Regular cardiac myocyte (primary cell): ENCODE results near the gene CT45A9. TPM values are rescaled to one million over a fixed set of nuclear protein-coding genes. Genes with fewer than 3 reads are reported as not detected.

Source experiments
- total RNA-seq: library from RNA; depleted of rRNA; stranded (reverse); fragments of >200 nt; gene quantifications from 2 replicates; pipeline ENCODE4 v1.2.3, GENCODE V29; 2014

CT45A9 gene, protein sequence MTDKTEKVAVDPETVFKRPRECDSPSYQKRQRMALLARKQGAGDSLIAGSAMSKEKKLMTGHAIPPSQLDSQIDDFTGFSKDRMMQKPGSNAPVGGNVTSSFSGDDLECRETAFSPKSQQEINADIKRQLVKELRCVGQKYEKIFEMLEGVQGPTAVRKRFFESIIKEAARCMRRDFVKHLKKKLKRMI
- total RNA-seq, result not detected in 2 replicates

DNA sequence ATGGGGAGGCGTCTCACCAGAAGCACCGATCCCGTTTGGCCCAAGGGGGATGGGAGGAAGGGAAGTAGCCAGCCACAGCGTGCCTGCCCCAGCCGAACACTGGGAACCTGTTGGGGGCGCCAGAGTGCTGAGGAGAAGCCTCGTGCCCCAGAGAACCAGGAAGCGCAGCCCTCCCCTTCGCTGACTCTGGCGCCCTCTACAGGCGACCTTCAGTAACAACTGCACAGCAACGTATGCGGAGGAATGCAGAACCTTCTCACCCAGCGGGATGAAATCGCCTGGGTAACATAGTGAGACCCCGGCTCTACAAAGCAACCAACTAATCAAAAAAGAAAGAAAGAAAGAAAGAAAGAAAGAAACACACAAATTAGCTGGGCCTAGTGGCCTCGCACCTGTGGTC is at the start of gene CT45A9:
CT45A9 (minus strand) TSS at position 101 of the 400 bp plus-strand sequence. CDS start 3,751 bp downstream, outside the sequence.

DNA sequence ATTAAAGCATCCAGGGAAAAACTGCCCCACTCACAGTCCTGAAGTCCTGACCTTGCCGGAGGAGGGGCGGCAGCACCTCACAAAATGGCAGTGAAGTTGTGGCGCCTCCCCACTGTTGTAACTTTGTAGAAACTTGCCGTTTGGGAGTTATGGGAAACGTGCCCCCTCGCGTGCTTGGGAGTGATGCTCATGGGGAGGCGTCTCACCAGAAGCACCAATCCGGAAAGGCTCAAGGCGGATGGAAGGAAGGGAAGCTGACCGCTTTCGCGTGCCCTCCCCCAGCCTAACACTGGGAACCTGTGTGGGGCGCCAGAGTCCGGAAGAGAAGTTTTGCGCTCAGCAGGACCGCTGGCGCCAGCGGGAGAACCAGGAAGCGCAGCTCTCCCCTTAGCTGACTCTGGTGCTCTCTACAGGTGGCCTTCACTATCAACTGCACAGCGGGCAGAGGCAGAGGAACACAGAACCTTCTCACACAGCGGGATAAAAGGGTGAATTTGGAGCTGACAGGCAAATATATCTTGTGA is 21.7 kb upstream of the CT45A9 start, which contains the start of the genes CT45A10 and SAGE1:
CT45A10 (minus strand) TSS at position 151 of the 524 bp plus-strand sequence. CDS start 8,100 bp downstream, outside the sequence.
SAGE1 (plus strand) TSS at position 423 of the 524 bp plus-strand sequence. CDS start 2,527 bp downstream, outside the sequence.

DNA sequence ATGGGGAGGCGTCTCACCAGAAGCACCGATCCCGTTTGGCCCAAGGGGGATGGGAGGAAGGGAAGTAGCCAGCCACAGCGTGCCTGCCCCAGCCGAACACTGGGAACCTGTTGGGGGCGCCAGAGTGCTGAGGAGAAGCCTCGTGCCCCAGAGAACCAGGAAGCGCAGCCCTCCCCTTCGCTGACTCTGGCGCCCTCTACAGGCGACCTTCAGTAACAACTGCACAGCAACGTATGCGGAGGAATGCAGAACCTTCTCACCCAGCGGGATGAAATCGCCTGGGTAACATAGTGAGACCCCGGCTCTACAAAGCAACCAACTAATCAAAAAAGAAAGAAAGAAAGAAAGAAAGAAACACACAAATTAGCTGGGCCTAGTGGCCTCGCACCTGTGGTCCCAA is 17.2 kb downstream of the CT45A9 start, which contains the start of gene CT45A8:
CT45A8 (minus strand) TSS at position 101 of the 400 bp plus-strand sequence. CDS start 3,755 bp downstream, outside the sequence.

DNA sequence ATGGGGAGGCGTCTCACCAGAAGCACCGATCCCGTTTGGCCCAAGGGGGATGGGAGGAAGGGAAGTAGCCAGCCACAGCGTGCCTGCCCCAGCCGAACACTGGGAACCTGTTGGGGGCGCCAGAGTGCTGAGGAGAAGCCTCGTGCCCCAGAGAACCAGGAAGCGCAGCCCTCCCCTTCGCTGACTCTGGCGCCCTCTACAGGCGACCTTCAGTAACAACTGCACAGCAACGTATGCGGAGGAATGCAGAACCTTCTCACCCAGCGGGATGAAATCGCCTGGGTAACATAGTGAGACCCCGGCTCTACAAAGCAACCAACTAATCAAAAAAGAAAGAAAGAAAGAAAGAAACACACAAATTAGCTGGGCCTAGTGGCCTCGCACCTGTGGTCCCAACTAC is 34.4 kb downstream of the CT45A9 start, which contains the start of gene CT45A7:
CT45A7 (minus strand) TSS at position 101 of the 400 bp plus-strand sequence. CDS start 3,747 bp downstream, outside the sequence.

DNA sequence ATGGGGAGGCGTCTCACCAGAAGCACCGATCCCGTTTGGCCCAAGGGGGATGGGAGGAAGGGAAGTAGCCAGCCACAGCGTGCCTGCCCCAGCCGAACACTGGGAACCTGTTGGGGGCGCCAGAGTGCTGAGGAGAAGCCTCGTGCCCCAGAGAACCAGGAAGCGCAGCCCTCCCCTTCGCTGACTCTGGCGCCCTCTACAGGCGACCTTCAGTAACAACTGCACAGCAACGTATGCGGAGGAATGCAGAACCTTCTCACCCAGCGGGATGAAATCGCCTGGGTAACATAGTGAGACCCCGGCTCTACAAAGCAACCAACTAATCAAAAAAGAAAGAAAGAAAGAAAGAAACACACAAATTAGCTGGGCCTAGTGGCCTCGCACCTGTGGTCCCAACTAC is 51.7 kb downstream of the CT45A9 start, which contains the start of gene CT45A2:
CT45A2 (minus strand) TSS at position 101 of the 400 bp plus-strand sequence. CDS start 3,747 bp downstream, outside the sequence.

Other genes starting within 250 kb of the CT45A9 start
- gene CT45A1, start 158.2 kb downstream of the CT45A9 start, total RNA-seq, result not detected in 2 replicates
- gene CT45A3, start 103.6 kb downstream of the CT45A9 start, total RNA-seq, result not detected in 2 replicates
- gene CT45A5, start 86.3 kb downstream of the CT45A9 start, total RNA-seq, result not detected in 2 replicates
- not detected in 2 replicates for gene CT45A6, start 69.0 kb downstream of the CT45A9 start, total RNA-seq
- gene CT45A2, start 51.8 kb downstream of the CT45A9 start, total RNA-seq, result not detected in 2 replicates
- gene CT45A7, start 34.5 kb downstream of the CT45A9 start, total RNA-seq, result not detected in 2 replicates
- not detected in 2 replicates for gene CT45A8, start 17.3 kb downstream of the CT45A9 start, total RNA-seq
- gene CT45A10, start 21.6 kb upstream of the CT45A9 start, total RNA-seq, result not detected in 2 replicates
- not detected in 2 replicates for gene SAGE1, start 21.9 kb upstream of the CT45A9 start, total RNA-seq
- 9.9 and 14.6 TPM in 2 replicates for gene MMGT1, start 102.2 kb upstream of the CT45A9 start, total RNA-seq
- gene SLC9A6, start 113.6 kb upstream of the CT45A9 start, total RNA-seq, result 22.0 and 29.6 TPM in 2 replicates